Measurements from ENCODE around the gene RAB15.

Gene RAB15

DNA sequence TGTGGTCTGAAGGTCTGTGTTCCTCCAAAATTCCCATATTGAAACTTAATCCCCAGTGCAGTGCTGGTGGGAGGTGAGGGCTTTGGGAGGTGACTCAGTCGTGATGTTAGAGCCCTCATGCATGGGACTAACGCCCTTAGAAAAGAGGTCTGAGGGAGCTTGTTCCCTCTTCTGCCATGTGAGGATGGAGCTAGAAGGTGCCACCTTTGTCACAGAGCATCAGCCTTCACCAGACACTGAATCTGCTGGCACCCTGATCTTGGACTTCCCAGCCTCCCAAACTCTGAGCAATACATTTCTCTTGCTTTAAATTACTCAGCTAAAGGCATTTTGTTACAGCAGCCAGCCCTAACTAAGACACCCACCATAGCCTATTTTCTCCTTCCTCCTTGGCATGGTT lies 13.9 kb downstream of the RAB15 start:
- TF ChIP-seq, protein P1, sequence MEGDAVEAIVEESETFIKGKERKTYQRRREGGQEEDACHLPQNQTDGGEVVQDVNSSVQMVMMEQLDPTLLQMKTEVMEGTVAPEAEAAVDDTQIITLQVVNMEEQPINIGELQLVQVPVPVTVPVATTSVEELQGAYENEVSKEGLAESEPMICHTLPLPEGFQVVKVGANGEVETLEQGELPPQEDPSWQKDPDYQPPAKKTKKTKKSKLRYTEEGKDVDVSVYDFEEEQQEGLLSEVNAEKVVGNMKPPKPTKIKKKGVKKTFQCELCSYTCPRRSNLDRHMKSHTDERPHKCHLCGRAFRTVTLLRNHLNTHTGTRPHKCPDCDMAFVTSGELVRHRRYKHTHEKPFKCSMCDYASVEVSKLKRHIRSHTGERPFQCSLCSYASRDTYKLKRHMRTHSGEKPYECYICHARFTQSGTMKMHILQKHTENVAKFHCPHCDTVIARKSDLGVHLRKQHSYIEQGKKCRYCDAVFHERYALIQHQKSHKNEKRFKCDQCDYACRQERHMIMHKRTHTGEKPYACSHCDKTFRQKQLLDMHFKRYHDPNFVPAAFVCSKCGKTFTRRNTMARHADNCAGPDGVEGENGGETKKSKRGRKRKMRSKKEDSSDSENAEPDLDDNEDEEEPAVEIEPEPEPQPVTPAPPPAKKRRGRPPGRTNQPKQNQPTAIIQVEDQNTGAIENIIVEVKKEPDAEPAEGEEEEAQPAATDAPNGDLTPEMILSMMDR (IDR thresholded peaks at IDR 0.05; ENCODE audit: low read depth, low read length): no peak

DNA sequence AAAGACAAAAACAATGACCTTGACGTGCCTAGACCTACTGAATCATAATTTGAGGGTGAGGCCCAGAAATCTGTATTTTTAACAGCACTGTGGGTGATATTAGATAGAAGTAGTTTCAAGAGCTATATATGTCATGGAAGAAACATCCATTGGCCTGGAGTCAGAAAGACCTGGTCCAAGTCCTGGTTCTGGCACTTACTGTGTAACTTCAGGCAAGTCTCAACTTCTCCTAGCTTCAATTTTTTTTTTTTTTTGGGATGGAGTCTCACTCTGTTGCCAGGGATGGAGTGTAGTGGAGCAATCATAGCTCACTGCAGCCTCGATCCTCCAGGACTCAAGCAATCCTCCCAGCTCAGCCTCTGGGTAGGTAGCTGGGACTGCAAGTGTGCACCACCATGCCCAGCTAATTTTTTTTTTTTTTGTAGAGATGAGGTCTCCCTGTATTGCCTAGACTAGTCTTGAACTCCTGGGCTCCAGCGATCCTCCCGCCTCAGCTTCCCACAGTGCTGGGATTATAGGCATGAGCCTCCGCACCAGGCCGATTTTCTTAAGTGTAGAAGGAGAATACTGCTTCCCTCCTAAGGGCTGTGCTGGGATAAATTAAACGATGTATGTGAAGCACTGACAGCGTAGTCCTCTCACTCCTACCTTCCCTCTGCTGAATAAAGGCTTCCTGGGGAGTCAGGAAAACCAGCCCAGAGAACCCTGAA lies 15.3 kb downstream of the RAB15 start:
- no peak for DNase-seq
- H3K27ac ChIP-seq: no peak overlapping the region
- H3K9me3 ChIP-seq (ENCODE audit: severe bottlenecking): no peaks in the 10 kb centered on the region
- H3K27me3 ChIP-seq (ENCODE audit: insufficient read depth, low read depth, severe bottlenecking): no peaks in the 10 kb centered on the region
- TF ChIP-seq, protein P1 (IDR thresholded peaks at IDR 0.05; ENCODE audit: low read depth, low read length): no peak
- no peak overlapping the region for H3K4me3 ChIP-seq (ENCODE audit: low read depth, low read length)
- no peaks in the 10 kb centered on the region for H3K36me3 ChIP-seq

More for the DNA sequence above, 13.9 kb downstream of the RAB15 start:
- no peak overlapping the region for H3K4me3 ChIP-seq (ENCODE audit: low read depth, low read length)
- no peak for DNase-seq
- H3K9me3 ChIP-seq (ENCODE audit: severe bottlenecking): no peaks in the 10 kb centered on the region
- no peaks in the 10 kb centered on the region for H3K36me3 ChIP-seq
- H3K27me3 ChIP-seq (ENCODE audit: insufficient read depth, low read depth, severe bottlenecking): no peaks in the 10 kb centered on the region
- no peak overlapping the region for H3K27ac ChIP-seq

DNA sequence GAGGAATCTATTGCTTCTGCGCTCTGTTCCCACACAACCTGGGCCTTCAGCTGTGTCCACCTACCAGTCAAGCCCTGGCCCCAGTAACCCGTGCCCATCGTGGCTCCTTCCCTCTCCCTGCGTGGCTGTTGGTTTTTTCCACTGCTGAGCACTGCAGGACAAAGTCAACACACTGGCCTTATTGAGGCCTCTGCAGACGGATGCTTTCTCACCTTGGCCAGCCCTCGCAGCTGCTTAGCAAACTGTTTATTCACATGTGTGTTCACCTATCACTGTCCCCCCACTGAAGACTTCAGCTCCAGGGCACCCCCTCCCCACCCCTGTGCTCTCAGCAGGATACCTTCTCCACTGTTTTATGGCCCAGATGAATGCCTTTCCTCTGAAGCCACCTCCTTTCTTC lies 16.8 kb downstream of the RAB15 start:
- no peaks in the 10 kb centered on the region for H3K36me3 ChIP-seq
- no peak overlapping the region for H3K27ac ChIP-seq
- no peak for DNase-seq
- no peak overlapping the region for H3K4me3 ChIP-seq (ENCODE audit: low read depth, low read length)
- no peaks in the 10 kb centered on the region for H3K27me3 ChIP-seq (ENCODE audit: insufficient read depth, low read depth, severe bottlenecking)
- TF ChIP-seq, protein P1 (IDR thresholded peaks at IDR 0.05; ENCODE audit: low read depth, low read length): no peak
- H3K9me3 ChIP-seq (ENCODE audit: severe bottlenecking): no peaks in the 10 kb centered on the region

DNA sequence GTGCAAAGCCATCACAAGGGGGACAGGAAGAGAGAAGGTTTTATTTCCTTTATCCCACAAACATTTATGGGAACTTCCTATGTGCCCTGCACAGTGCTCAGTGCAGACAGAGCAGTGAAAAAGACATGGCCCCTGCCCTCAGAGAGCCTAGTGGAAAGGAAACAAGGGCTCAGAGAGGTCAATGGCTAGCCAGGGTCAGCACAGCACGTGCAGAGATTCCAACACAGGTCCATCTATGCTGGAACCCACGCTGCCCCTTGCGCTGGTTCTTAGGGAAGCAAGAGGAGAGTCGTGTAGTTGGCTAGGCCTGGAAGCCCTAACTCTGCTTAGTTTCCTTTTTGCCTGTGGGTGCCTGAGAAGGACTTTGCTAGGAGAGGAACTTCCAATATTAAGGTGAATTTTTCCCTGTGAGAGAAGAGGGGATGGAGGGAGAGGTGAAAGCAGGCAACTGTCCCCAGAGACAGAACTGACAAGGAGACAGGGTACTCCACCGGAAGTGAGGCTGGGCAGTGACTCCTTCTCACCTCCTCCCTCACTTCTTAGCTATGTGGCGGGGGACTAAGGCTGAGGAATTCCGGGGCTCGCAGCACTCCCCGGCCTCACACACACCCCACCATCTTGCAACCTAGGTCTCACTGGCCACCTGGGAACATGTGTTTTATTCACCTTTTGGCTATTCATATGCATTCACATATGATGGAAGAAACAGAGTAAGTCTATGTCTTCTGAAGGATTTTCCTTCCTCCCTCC lies 17.5 kb downstream of the RAB15 start:
- Histone ChIP-seq H3K27ac (no peak overlapping the region), H3K27me3 (ENCODE audit: insufficient read depth, low read depth, severe bottlenecking) (no peaks in the 10 kb centered on the region), H3K9me3 (ENCODE audit: severe bottlenecking) (no peaks in the 10 kb centered on the region), H3K4me3 (ENCODE audit: low read depth, low read length) (no peak overlapping the region), H3K36me3 (no peaks in the 10 kb centered on the region)
- no peak for DNase-seq
- TF ChIP-seq, protein P1 (IDR thresholded peaks at IDR 0.05; ENCODE audit: low read depth, low read length): no peak

DNA sequence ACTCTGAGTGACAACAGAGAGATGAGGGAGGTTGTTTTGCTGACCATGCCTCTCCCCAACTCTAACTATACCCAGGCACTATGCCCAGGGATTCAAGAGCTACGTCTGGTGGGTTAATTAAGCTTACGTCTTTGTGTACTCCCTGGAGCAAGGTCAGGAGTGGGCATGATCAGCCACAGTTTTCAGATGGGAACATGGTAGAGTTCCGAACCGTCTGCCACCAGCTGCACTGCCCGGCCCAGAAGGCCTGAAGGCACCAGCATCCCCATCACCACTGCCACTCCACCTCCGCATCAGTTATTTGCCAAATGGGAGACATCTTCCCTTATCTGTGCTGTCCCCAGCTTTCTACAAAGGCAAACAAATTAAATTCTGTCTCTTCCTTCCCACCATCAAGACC lies 18.5 kb downstream of the RAB15 start:
- no peaks in the 10 kb centered on the region for H3K9me3 ChIP-seq (ENCODE audit: severe bottlenecking)
- no peak overlapping the region for H3K27ac ChIP-seq
- H3K27me3 ChIP-seq (ENCODE audit: insufficient read depth, low read depth, severe bottlenecking): no peaks in the 10 kb centered on the region
- DNase-seq: no peak
- H3K36me3 ChIP-seq: no peaks in the 10 kb centered on the region
- no peak overlapping the region for H3K4me3 ChIP-seq (ENCODE audit: low read depth, low read length)
- TF ChIP-seq, protein P1 (IDR thresholded peaks at IDR 0.05; ENCODE audit: low read depth, low read length): no peak

All from WERI-Rb-1 (cell line).